Ishikawa (cell line): ENCODE results near the gene KRT79.

Source experiments
- CEBPB ChIP-seq: IDR thresholded peaks from 2 replicates; pipeline ENCODE4 v1.6.1; 2012
- CREB1 ChIP-seq: IDR thresholded peaks from 2 replicates; pipeline ENCODE4 v1.6.1; 2012; ENCODE audit warnings: low read depth
- EGR1 ChIP-seq: IDR thresholded peaks from 2 replicates; pipeline ENCODE4 v1.6.1; 2012
- EP300 ChIP-seq: IDR thresholded peaks from 2 replicates; pipeline ENCODE4 v1.6.1; 2012; ENCODE audit warnings: borderline replicate concordance
- FOXM1 ChIP-seq: IDR thresholded peaks from 2 replicates; pipeline ENCODE4 v1.6.1; 2012; ENCODE audit warnings: low read depth, borderline replicate concordance
- NFIC ChIP-seq: IDR thresholded peaks from 2 replicates; pipeline ENCODE4 v1.6.1; 2012
- RAD21 ChIP-seq: IDR thresholded peaks from 2 replicates; pipeline ENCODE4 v1.6.1; 2012; ENCODE audit warnings: low read depth
- TAF1 ChIP-seq: IDR thresholded peaks from 2 replicates; pipeline ENCODE4 v1.6.1; 2012; ENCODE audit warnings: low read depth, mild to moderate bottlenecking
- TCF12 ChIP-seq: IDR thresholded peaks from 2 replicates; pipeline ENCODE4 v1.6.1; 2012; ENCODE audit warnings: low read depth
- TEAD4 ChIP-seq: IDR thresholded peaks from 2 replicates; pipeline ENCODE4 v1.6.1; 2012
- USF1 ChIP-seq: IDR thresholded peaks from 2 replicates; pipeline ENCODE4 v1.6.1; 2012
- YY1 ChIP-seq: IDR thresholded peaks from 2 replicates; pipeline ENCODE4 v1.6.1; 2012; ENCODE audit warnings: low read depth
- ZBTB7A ChIP-seq: IDR thresholded peaks from 2 replicates; pipeline ENCODE4 v1.6.1; 2012; ENCODE audit warnings: low read depth
- TF ChIP-seq, protein P1 (sequence below): IDR thresholded peaks from 2 replicates; pipeline ENCODE4 v1.6.1; 2012; ENCODE audit warnings: low read depth, mild to moderate bottlenecking
- TF ChIP-seq, protein P2 (sequence below): IDR thresholded peaks from 2 replicates; pipeline ENCODE4 v1.6.1; 2012

KRT79 gene

DNA sequence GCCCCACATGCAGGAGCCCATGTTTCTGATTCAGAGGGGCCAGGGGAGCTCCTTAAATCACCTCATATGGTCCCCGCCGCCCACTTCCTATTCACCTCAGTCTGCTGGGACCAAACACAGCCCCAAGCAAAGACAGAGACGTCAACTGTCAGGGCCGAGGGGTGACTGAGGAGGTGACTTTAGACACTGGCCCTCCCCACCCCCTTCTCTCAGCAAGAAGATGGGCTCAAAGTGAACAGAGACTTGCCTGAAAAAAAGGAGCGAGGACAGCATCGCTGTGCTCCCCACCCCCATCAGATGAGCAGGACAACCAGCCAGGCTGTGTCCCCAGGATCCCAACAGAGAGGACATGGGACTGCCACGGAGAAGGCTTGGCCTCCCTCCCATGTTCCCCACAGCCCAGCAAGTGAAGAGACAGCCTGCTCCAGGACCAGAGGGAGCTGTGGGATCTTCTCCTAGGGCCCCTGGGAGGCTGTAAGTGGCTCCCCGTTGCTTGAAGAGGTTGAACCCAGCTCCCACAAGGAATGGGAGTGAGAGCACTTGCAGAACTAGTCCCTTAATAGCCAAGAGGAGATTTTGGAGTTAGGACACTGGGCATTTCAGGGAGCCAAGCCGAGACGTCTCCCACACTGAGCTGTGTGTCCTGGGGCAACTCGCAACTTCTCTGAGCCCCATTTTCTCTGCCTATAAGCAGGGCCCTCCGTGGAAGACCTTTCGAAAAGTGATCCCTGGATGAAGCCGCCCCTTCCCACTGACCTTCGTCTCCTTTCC lies 1.3 kb upstream of the KRT79 start:
- TF ChIP-seq NFIC (no peak), CREB1 (no peak), RAD21 (no peak), USF1 (no peak), CEBPB (no peak), TEAD4 (no peak), EGR1 (no peak), ZBTB7A (no peak), YY1 (no peak), TCF12 (no peak), EP300 (no peak), FOXM1 (no peak), TAF1 (no peak)
- TF ChIP-seq, protein P1, sequence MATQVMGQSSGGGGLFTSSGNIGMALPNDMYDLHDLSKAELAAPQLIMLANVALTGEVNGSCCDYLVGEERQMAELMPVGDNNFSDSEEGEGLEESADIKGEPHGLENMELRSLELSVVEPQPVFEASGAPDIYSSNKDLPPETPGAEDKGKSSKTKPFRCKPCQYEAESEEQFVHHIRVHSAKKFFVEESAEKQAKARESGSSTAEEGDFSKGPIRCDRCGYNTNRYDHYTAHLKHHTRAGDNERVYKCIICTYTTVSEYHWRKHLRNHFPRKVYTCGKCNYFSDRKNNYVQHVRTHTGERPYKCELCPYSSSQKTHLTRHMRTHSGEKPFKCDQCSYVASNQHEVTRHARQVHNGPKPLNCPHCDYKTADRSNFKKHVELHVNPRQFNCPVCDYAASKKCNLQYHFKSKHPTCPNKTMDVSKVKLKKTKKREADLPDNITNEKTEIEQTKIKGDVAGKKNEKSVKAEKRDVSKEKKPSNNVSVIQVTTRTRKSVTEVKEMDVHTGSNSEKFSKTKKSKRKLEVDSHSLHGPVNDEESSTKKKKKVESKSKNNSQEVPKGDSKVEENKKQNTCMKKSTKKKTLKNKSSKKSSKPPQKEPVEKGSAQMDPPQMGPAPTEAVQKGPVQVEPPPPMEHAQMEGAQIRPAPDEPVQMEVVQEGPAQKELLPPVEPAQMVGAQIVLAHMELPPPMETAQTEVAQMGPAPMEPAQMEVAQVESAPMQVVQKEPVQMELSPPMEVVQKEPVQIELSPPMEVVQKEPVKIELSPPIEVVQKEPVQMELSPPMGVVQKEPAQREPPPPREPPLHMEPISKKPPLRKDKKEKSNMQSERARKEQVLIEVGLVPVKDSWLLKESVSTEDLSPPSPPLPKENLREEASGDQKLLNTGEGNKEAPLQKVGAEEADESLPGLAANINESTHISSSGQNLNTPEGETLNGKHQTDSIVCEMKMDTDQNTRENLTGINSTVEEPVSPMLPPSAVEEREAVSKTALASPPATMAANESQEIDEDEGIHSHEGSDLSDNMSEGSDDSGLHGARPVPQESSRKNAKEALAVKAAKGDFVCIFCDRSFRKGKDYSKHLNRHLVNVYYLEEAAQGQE = no peak
- TF ChIP-seq, protein P2, sequence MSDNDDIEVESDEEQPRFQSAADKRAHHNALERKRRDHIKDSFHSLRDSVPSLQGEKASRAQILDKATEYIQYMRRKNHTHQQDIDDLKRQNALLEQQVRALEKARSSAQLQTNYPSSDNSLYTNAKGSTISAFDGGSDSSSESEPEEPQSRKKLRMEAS = no peak

DNA sequence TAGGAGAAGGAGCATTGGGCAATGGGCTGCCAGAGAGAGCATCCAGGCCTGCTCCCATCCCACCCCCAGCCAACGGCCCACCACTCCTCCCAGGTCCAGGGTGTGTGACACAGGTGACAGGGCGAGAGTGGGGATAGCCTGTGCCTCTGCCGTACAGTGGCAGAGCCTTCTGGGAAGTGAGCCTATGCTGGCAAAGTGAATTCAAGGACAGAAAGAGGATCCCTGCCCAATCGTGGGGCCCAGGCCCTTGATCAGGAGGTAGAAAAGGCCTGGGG lies 553 bp upstream of the KRT79 start:
- TF ChIP-seq EGR1 = no peak
- no peak for TF ChIP-seq ZBTB7A
- TF ChIP-seq YY1 = no peak
- TF ChIP-seq, protein P2 = no peak
- no peak for TF ChIP-seq CEBPB
- no peak for TF ChIP-seq USF1
- no peak for TF ChIP-seq EP300
- TF ChIP-seq FOXM1 = no peak
- no peak for TF ChIP-seq TCF12
- no peak for TF ChIP-seq NFIC
- TF ChIP-seq RAD21 = no peak
- TF ChIP-seq TAF1 = no peak
- no peak for TF ChIP-seq CREB1
- no peak for TF ChIP-seq TEAD4
- TF ChIP-seq, protein P1 = no peak

GRCh38 chr12:52832985-52833905 lies 866 bp downstream of the KRT79 start:
- no peak for TF ChIP-seq NFIC

GRCh38 chr12:52832451-52832850 lies 1.7 kb downstream of the KRT79 start:
- TF ChIP-seq ZBTB7A (no peak), TCF12 (no peak), CREB1 (no peak), YY1 (no peak), TAF1 (no peak), CEBPB (no peak), USF1 (no peak), RAD21 (no peak), NFIC (no peak), EGR1 (no peak), EP300 (no peak), FOXM1 (no peak), TEAD4 (no peak)
- TF ChIP-seq, protein P1 = no peak
- TF ChIP-seq, protein P2 = no peak
